ENCODE results near the gene ANGPT4.

- TF ChIP-seq CTCF (IDR thresholded peaks at IDR 0.05; ENCODE audit: low read length): no peak
- TF ChIP-seq EZH2 (IDR thresholded peaks at IDR 0.05; ENCODE audit: borderline replicate concordance, low read length): no peak
Observed at GRCh38 chr20:831956-832355, 84.2 kb downstream of the ANGPT4 start.

Data from OCI-LY1 (cell line).